Esophagus squamous epithelium (tissue), 4 donors: ENCODE measurements around the gene ACOT11.

Source experiments
- POLR2A ChIP-seq, 4 donors: fragments of 450-650 bp; IDR thresholded peaks; one replicate each; pipeline ENCODE4 v1.6.1; 2017; ENCODE audit warnings: antibody characterized with exemption in 4 of 4, mild to moderate bottlenecking in 4 of 4, moderate library complexity in 3 of 4
- TF ChIP-seq, protein P1 (sequence below), 6 experiments: fragments of 450-650 bp in 4 of 6; fragments of 200-600 bp in 2 of 6; sonication (generic) in 2 of 6; IDR thresholded peaks; one replicate each; pipeline ENCODE4 v1.5.1; 2016 to 2019; ENCODE audit warnings: antibody characterized with exemption in 6 of 6, mild to moderate bottlenecking in 4 of 6, moderate library complexity in 4 of 6

DNA sequence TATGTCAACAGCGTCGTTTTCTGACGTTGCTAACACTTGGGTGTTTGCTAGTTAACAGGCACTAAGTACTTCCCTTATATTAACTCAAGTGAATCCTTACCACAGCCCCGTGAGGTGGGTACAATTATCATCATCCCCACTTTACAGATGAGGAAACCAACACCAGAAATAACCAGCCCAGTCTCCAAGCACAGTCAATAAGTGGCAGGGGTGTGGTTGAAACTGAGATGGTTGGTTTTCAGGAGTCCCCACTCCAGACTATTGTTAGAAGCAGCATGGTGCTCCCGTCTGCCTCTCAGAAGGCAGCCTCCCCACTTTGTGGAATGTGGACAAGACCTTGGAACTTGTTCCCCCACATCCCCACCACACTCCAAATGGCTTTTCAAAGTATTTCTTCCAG lies 45.7 kb upstream of the ACOT11 start:
- TF ChIP-seq, protein P1, sequence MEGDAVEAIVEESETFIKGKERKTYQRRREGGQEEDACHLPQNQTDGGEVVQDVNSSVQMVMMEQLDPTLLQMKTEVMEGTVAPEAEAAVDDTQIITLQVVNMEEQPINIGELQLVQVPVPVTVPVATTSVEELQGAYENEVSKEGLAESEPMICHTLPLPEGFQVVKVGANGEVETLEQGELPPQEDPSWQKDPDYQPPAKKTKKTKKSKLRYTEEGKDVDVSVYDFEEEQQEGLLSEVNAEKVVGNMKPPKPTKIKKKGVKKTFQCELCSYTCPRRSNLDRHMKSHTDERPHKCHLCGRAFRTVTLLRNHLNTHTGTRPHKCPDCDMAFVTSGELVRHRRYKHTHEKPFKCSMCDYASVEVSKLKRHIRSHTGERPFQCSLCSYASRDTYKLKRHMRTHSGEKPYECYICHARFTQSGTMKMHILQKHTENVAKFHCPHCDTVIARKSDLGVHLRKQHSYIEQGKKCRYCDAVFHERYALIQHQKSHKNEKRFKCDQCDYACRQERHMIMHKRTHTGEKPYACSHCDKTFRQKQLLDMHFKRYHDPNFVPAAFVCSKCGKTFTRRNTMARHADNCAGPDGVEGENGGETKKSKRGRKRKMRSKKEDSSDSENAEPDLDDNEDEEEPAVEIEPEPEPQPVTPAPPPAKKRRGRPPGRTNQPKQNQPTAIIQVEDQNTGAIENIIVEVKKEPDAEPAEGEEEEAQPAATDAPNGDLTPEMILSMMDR (IDR thresholded peaks at IDR 0.05), result no peak
- no peak for TF ChIP-seq POLR2A (IDR thresholded peaks at IDR 0.05)
